Stimulated activated CD4-positive, alpha-beta T cell treated with anti-CD3 and anti-CD28 coated beads, Interleukin-15, amount 100 ng/mL, for 1 hour (primary cell): ENCODE data around the gene MINDY2.
"Not testable (repeated sequence)": the region's sequence is repeated elsewhere in the genome, so short reads cannot be mapped to it uniquely, and the experiment has no call there.

Experiments
- DNase-seq, 2 donors: peaks; one replicate each; pipeline ENCODE4 v3.0.0-alpha.2; 2020; ENCODE audit warnings: low read depth in 1 of 2, low spot score in 1 of 2

MINDY2 gene

GRCh38 chr15:58823267-58823666 is 52.2 kb downstream of the MINDY2 start:
- DNase-seq: not testable (repeated sequence)

- no peak for DNase-seq
Observed at GRCh38 chr15:58830556-58830955, 59.5 kb downstream of the MINDY2 start.

GRCh38 chr15:58833681-58834426 is 62.8 kb downstream of the MINDY2 start:
- not testable (repeated sequence) for DNase-seq

- DNase-seq: no peak
Observed at GRCh38 chr15:58839485-58839884, 68.4 kb downstream of the MINDY2 start.

GRCh38 chr15:58840048-58840447 is 68.9 kb downstream of the MINDY2 start:
- DNase-seq: no peak

GRCh38 chr15:58842713-58843396 is 71.8 kb downstream of the MINDY2 start:
- no peak for DNase-seq

- not testable (repeated sequence) for DNase-seq
Observed at GRCh38 chr15:58851205-58851604, 80.1 kb downstream of the MINDY2 start.

GRCh38 chr15:58852347-58852746 is 81.2 kb downstream of the MINDY2 start:
- no peak for DNase-seq

GRCh38 chr15:58854593-58854992 is 83.5 kb downstream of the MINDY2 start:
- DNase-seq: no peak

- no peak for DNase-seq
Observed at GRCh38 chr15:58856086-58856485, 85.0 kb downstream of the MINDY2 start.

- not testable (repeated sequence) for DNase-seq
Observed at GRCh38 chr15:58856621-58857020, 85.5 kb downstream of the MINDY2 start.

GRCh38 chr15:58862326-58862725 is 91.2 kb downstream of the MINDY2 start:
- DNase-seq: no peak

GRCh38 chr15:58864602-58865424 is 93.7 kb downstream of the MINDY2 start:
- DNase-seq: no peak

- no peak for DNase-seq
Observed at GRCh38 chr15:58865425-58865880, 94.4 kb downstream of the MINDY2 start.

- DNase-seq: no peak
Observed at GRCh38 chr15:58867926-58868325, 96.8 kb downstream of the MINDY2 start.

- no peak for DNase-seq
Observed at GRCh38 chr15:58870451-58870850, 99.3 kb downstream of the MINDY2 start.

- no peak for DNase-seq
Observed at GRCh38 chr15:58873267-58873666, 102.2 kb downstream of the MINDY2 start.

GRCh38 chr15:58875343-58875742 is 104.2 kb downstream of the MINDY2 start:
- DNase-seq: no peak

GRCh38 chr15:58876306-58877106 is 105.4 kb downstream of the MINDY2 start:
- DNase-seq: no peak

GRCh38 chr15:58877999-58878825 is 107.1 kb downstream of the MINDY2 start:
- DNase-seq: no peak
